IPS-15b (cell line): ENCODE data around the gene CYS1.

Experiments
- H3K27me3 ChIP-seq: one replicate; pipeline ENCODE4 v1.6.1; 2013; ENCODE audit warnings: low read length; ENCODE audit not compliant: control insufficient read depth, insufficient read depth
- H3K36me3 ChIP-seq: one replicate; pipeline ENCODE4 v1.6.1; 2013; ENCODE audit warnings: low read length; ENCODE audit not compliant: control insufficient read depth, insufficient read depth
- H3K4me1 ChIP-seq: one replicate; pipeline ENCODE4 v1.6.1; 2013; ENCODE audit warnings: mild to moderate bottlenecking, low read length; ENCODE audit not compliant: control insufficient read depth, insufficient read depth
- H3K4me3 ChIP-seq: one replicate; pipeline ENCODE4 v1.5.1; 2013; ENCODE audit warnings: low read depth, low read length
- H3K9ac ChIP-seq: one replicate; pipeline ENCODE4 v1.6.1; 2013; ENCODE audit warnings: low read depth, mild to moderate bottlenecking, low read length
- H3K9me3 ChIP-seq: one replicate; pipeline ENCODE4 v1.6.1; 2013; ENCODE audit warnings: mild to moderate bottlenecking, low read length; ENCODE audit not compliant: control insufficient read depth, insufficient read depth

The CYS1 gene

GRCh38 chr2:10064932-10065772, 15.1 kb downstream of the CYS1 start:
- H3K4me3 ChIP-seq, result no peak overlapping the region
- H3K36me3 ChIP-seq, result no peaks in the 10 kb centered on the region
- no peaks in the 10 kb centered on the region for H3K27me3 ChIP-seq
- H3K9me3 ChIP-seq, result no peaks in the 10 kb centered on the region
- H3K9ac ChIP-seq, result no peak overlapping the region
- peaks cover 3% of the 10 kb centered on the region for H3K4me1 ChIP-seq

GRCh38 chr2:10063566-10063965, 16.6 kb downstream of the CYS1 start:
- Histone ChIP-seq H3K9ac (no peak overlapping the region), H3K4me3 (no peak overlapping the region)

GRCh38 chr2:10062931-10063365, 17.3 kb downstream of the CYS1 start:
- Histone ChIP-seq H3K4me1 (peaks cover 4% of the 10 kb centered on the region), H3K9me3 (no peaks in the 10 kb centered on the region), H3K9ac (no peak overlapping the region), H3K36me3 (no peaks in the 10 kb centered on the region), H3K4me3 (no peak overlapping the region), H3K27me3 (no peaks in the 10 kb centered on the region)

More at GRCh38 chr2:10063566-10063965, 16.6 kb downstream of the CYS1 start:
- peaks cover 3% of the 10 kb centered on the region for H3K4me1 ChIP-seq
- H3K36me3 ChIP-seq, result no peaks in the 10 kb centered on the region
- H3K27me3 ChIP-seq, result no peaks in the 10 kb centered on the region
- H3K9me3 ChIP-seq, result no peaks in the 10 kb centered on the region

GRCh38 chr2:10061221-10061925, 18.8 kb downstream of the CYS1 start:
- H3K27me3 ChIP-seq, result no peaks in the 10 kb centered on the region
- no peaks in the 10 kb centered on the region for H3K36me3 ChIP-seq
- no peaks in the 10 kb centered on the region for H3K9me3 ChIP-seq
- H3K9ac ChIP-seq, result no peak overlapping the region
- H3K4me3 ChIP-seq, result no peak overlapping the region
- H3K4me1 ChIP-seq, result peaks cover 12% of the 10 kb centered on the region

- H3K9ac ChIP-seq, result no peak overlapping the region
- no peak overlapping the region for H3K4me3 ChIP-seq
- H3K4me1 ChIP-seq, result peaks cover 10% of the 10 kb centered on the region
- H3K9me3 ChIP-seq, result no peaks in the 10 kb centered on the region
- no peaks in the 10 kb centered on the region for H3K27me3 ChIP-seq
- no peaks in the 10 kb centered on the region for H3K36me3 ChIP-seq
Measured at GRCh38 chr2:10059552-10060335, 20.5 kb downstream of the CYS1 start.

GRCh38 chr2:10059016-10059351, 21.2 kb downstream of the CYS1 start:
- Histone ChIP-seq H3K9ac (no peak overlapping the region), H3K4me1 (peaks cover 10% of the 10 kb centered on the region), H3K27me3 (no peaks in the 10 kb centered on the region), H3K4me3 (no peak overlapping the region), H3K9me3 (no peaks in the 10 kb centered on the region), H3K36me3 (no peaks in the 10 kb centered on the region)

- no peaks in the 10 kb centered on the region for H3K27me3 ChIP-seq
- peaks cover 12% of the 10 kb centered on the region for H3K4me1 ChIP-seq
- no peak overlapping the region for H3K9ac ChIP-seq
- H3K9me3 ChIP-seq, result no peaks in the 10 kb centered on the region
- H3K36me3 ChIP-seq, result no peaks in the 10 kb centered on the region
- no peak overlapping the region for H3K4me3 ChIP-seq
Measured at GRCh38 chr2:10058251-10059015, 21.8 kb downstream of the CYS1 start.

- Histone ChIP-seq H3K27me3 (no peaks in the 10 kb centered on the region), H3K4me3 (peak overlapping the region; percentile 45), H3K9me3 (no peaks in the 10 kb centered on the region), H3K4me1 (peaks cover 13% of the 10 kb centered on the region), H3K36me3 (no peaks in the 10 kb centered on the region), H3K9ac (no peak overlapping the region)
Measured at GRCh38 chr2:10057231-10058107, 22.7 kb downstream of the CYS1 start.

- Histone ChIP-seq H3K4me1 (peaks cover 13% of the 10 kb centered on the region), H3K36me3 (no peaks in the 10 kb centered on the region), H3K27me3 (no peaks in the 10 kb centered on the region), H3K4me3 (no peak overlapping the region), H3K9me3 (no peaks in the 10 kb centered on the region), H3K9ac (no peak overlapping the region)
Measured at GRCh38 chr2:10056439-10056838, 23.8 kb downstream of the CYS1 start.

GRCh38 chr2:10054976-10055375, 25.2 kb downstream of the CYS1 start:
- Histone ChIP-seq H3K36me3 (no peaks in the 10 kb centered on the region), H3K9me3 (no peaks in the 10 kb centered on the region), H3K9ac (no peak overlapping the region), H3K4me1 (peaks cover 13% of the 10 kb centered on the region), H3K27me3 (no peaks in the 10 kb centered on the region), H3K4me3 (no peak overlapping the region)
